GM19035 (cell line): ENCODE measurements around the gene GCLC.

Source experiments
- ATAC-seq: cut with Tn5 transposase; IDR thresholded peaks from one replicate; pipeline ENCODE4 v1.9.1; 2021; ENCODE audit not compliant: unreplicated experiment

GCLC gene

GRCh38 chr6:53461041-53461656 lies 83.8 kb downstream of the GCLC start:
- peak; percentile 61 for ATAC-seq

- ATAC-seq = no peak
Observed at GRCh38 chr6:53458105-53458866, 86.6 kb downstream of the GCLC start.

GRCh38 chr6:53456809-53457208 lies 88.1 kb downstream of the GCLC start:
- no peak for ATAC-seq

- ATAC-seq = no peak
Observed at GRCh38 chr6:53455678-53456077, 89.2 kb downstream of the GCLC start.

- no peak for ATAC-seq
Observed at GRCh38 chr6:53451165-53451564, 93.7 kb downstream of the GCLC start.

GRCh38 chr6:53447865-53448264 lies 97.0 kb downstream of the GCLC start:
- no peak for ATAC-seq
